ENCODE measurements around the gene GNAS. TPM values are rescaled to one million over a fixed set of nuclear protein-coding genes. Genes with fewer than 3 reads are reported as not detected.

GNAS gene
- total and polyA plus RNA-seq, 5 experiments from 2014 or later, result 155 to 756 (median 247) TPM

- DNase-seq (peak in 2 of 10 donors; percentile 25 to 32), ATAC-seq (no peak)
- no peaks in the 10 kb centered on the region for H3K27me3 Mint-ChIP-seq
- H3K4me1 Mint-ChIP-seq, result peaks cover 8 to 44% (median 25%) of the 10 kb centered on the region in 4 donors
- POLR2A ChIA-PET, result interaction anchor here (0.6 to 4.8 kb wide), 29 partner anchors 8 to 583 kb away, joined by 3 to 72 read pairs (median 5); partner anchors contain the start of genes ATP5F1E, NELFCD, PRELID3B and STX16
- peak overlapping the region; percentile 90 to 96 (median 93) for H3K27ac Mint-ChIP-seq
- H3K4me3 Mint-ChIP-seq, result peak overlapping the region; percentile 74 to 94 (median 88)
- no peaks in the 10 kb centered on the region for H3K36me3 Mint-ChIP-seq
- no peaks in the 10 kb centered on the region for H3K9me3 Mint-ChIP-seq
Measured at GRCh38 chr20:58889334-58889760, 36.8 kb downstream of the GNAS start.

GRCh38 chr20:58889798-58890517 lies 37.4 kb downstream of the GNAS start:
- ATAC-seq (no peak), DNase-seq (peak in 3 of 10 donors; percentile 45 to 64 (median 55))
- Mint-ChIP-seq H3K4me3 (peak overlapping the region; percentile 79 to 98 (median 93)), H3K27ac (peak overlapping the region; percentile 91 to 99 (median 98)), H3K4me1 (peaks cover 11 to 51% (median 31%) of the 10 kb centered on the region in 4 donors), H3K36me3 (peaks cover 0 to 3% (median 0%) of the 10 kb centered on the region in 3 donors), H3K27me3 (no peaks in the 10 kb centered on the region), H3K9me3 (no peaks in the 10 kb centered on the region)
- POLR2A ChIA-PET, result interaction anchor here (0.7 to 4.8 kb wide), 23 partner anchors 8 to 501 kb away, joined by 3 to 72 read pairs (median 6); partner anchors contain the start of genes ATP5F1E, NELFCD, PRELID3B and STX16

- Mint-ChIP-seq H3K36me3 (peaks cover 0 to 9% (median 0%) of the 10 kb centered on the region in 3 donors), H3K27me3 (no peaks in the 10 kb centered on the region), H3K4me3 (peak overlapping the region; percentile 79 to 98 (median 93)), H3K27ac (peak overlapping the region; percentile 91 to 99 (median 98)), H3K9me3 (no peaks in the 10 kb centered on the region), H3K4me1 (peaks cover 14 to 57% (median 38%) of the 10 kb centered on the region in 4 donors)
- ATAC-seq, result peak; percentile 43 to 44
- peak; percentile 65 to 89 (median 78) for DNase-seq
- POLR2A ChIA-PET, result interaction anchor here (0.6 to 4.8 kb wide), 23 partner anchors 7 to 1181 kb away, joined by 3 to 72 read pairs (median 5); partner anchors contain the start of genes ATP5F1E, PMEPA1, PRELID3B and STX16
Measured at GRCh38 chr20:58890518-58891085, 38.1 kb downstream of the GNAS start.

DNA sequence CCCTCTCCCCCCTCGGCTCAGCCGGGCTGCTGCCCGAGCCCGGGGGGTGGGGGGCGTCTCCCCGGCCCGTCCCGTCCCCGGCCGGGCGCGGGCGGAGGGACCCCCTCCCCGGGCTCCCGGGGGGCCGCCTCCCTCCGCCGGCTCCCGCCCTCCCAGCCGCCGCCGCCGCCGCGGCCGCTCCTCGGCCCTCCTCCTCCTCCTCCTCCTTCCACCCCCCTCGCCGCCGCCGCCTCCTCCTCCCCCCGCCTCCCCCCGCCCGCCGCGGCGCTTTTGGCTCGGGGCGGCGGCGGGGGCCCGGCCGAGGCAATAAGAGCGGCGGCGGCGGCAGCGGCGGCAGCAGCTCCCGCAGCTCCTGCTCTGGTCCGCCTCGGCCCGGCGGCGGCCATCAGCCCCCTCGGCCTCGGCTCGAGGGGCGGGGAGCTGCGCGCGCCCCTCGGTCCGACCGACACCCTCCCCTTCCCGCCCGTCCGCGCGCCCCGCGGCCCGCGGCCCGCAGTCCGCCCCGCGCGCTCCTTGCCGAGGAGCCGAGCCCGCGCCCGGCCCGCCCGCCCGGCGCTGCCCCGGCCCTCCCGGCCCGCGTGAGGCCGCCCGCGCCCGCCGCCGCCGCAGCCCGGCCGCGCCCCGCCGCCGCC lies 38.7 kb downstream of the GNAS start:
- Mint-ChIP-seq H3K27ac (peak overlapping the region in 8 of 10 donors; percentile 73 to 98 (median 91)), H3K9me3 (no peaks in the 10 kb centered on the region), H3K36me3 (peaks cover 0 to 14% (median 0%) of the 10 kb centered on the region in 3 donors), H3K27me3 (no peaks in the 10 kb centered on the region), H3K4me1 (peaks cover 19 to 59% (median 42%) of the 10 kb centered on the region in 4 donors), H3K4me3 (peak overlapping the region; percentile 46 to 93 (median 68))
- peak in 9 of 10 donors; percentile 65 to 90 (median 77) for DNase-seq
- POLR2A ChIA-PET, result interaction anchor here (0.6 to 4.8 kb wide), 16 partner anchors 12 to 1181 kb away, joined by 3 to 72 read pairs (median 4); partner anchors contain the start of genes ATP5F1E, PMEPA1, PRELID3B and STX16
- peak; percentile 18 to 23 for ATAC-seq

DNA sequence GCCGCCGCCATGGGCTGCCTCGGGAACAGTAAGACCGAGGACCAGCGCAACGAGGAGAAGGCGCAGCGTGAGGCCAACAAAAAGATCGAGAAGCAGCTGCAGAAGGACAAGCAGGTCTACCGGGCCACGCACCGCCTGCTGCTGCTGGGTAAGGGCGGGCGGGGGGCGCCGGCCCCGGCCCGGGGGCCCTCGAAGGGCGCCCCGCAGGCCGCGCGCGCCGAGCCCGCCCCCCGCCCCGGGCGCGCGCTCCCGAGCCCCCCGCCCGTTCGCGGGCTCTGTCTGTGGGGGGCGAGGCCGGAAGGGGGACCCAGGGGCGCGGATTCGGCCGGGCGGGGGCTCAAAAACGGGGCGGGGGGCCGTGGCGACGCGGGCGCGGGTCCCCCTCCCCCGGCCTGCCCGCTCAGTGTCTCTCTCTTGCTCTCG lies 39.2 kb downstream of the GNAS start:
- ATAC-seq, result peak; percentile 1
- Mint-ChIP-seq H3K27ac (peak overlapping the region; percentile 94 to 99 (median 98)), H3K27me3 (no peaks in the 10 kb centered on the region), H3K4me3 (peak overlapping the region; percentile 91 to 98 (median 94)), H3K4me1 (peaks cover 22 to 59% (median 47%) of the 10 kb centered on the region in 4 donors), H3K36me3 (peaks cover 0 to 20% (median 3%) of the 10 kb centered on the region in 3 donors), H3K9me3 (no peaks in the 10 kb centered on the region)
- DNase-seq, result peak in 6 of 10 donors; percentile 27 to 53 (median 38)
- POLR2A ChIA-PET, result interaction anchor here (0.6 to 4.8 kb wide), 14 partner anchors 11 to 1182 kb away, joined by 3 to 72 read pairs (median 4); partner anchors contain the start of genes ATP5F1E, PMEPA1, PRELID3B and STX16

- Mint-ChIP-seq H3K4me3 (peak overlapping the region; percentile 91 to 98 (median 94)), H3K27me3 (no peaks in the 10 kb centered on the region), H3K36me3 (peaks cover 0 to 26% (median 3%) of the 10 kb centered on the region in 3 donors), H3K4me1 (peaks cover 27 to 59% (median 51%) of the 10 kb centered on the region in 4 donors), H3K27ac (peak overlapping the region; percentile 94 to 99 (median 98)), H3K9me3 (no peaks in the 10 kb centered on the region)
- DNase-seq (peak; percentile 63 to 90 (median 74)), ATAC-seq (peak; percentile 16 to 34)
- POLR2A ChIA-PET, result interaction anchor here (0.6 to 4.8 kb wide), 12 partner anchors 11 to 256 kb away, joined by 3 to 72 read pairs (median 4); partner anchors contain the start of genes ATP5F1E, PRELID3B and STX16
Measured at GRCh38 chr20:58892141-58892931, 39.8 kb downstream of the GNAS start.

- peaks cover 0 to 31% (median 3%) of the 10 kb centered on the region in 3 donors for H3K36me3 Mint-ChIP-seq
- H3K27ac Mint-ChIP-seq, result peak overlapping the region; percentile 94 to 99 (median 98)
- no peaks in the 10 kb centered on the region for H3K9me3 Mint-ChIP-seq
- H3K4me1 Mint-ChIP-seq, result peaks cover 31 to 59% (median 55%) of the 10 kb centered on the region in 4 donors
- DNase-seq (no peak), ATAC-seq (no peak)
- H3K27me3 Mint-ChIP-seq, result no peaks in the 10 kb centered on the region
- POLR2A ChIA-PET, result interaction anchor here (0.7 to 2.0 kb wide), 3 partner anchors 89 to 255 kb away, joined by 3 to 6 read pairs (median 3); partner anchors contain the start of gene ATP5F1E
- H3K4me3 Mint-ChIP-seq, result peak overlapping the region; percentile 91 to 98 (median 94)
Measured at GRCh38 chr20:58892932-58893224, 40.4 kb downstream of the GNAS start.

DNA sequence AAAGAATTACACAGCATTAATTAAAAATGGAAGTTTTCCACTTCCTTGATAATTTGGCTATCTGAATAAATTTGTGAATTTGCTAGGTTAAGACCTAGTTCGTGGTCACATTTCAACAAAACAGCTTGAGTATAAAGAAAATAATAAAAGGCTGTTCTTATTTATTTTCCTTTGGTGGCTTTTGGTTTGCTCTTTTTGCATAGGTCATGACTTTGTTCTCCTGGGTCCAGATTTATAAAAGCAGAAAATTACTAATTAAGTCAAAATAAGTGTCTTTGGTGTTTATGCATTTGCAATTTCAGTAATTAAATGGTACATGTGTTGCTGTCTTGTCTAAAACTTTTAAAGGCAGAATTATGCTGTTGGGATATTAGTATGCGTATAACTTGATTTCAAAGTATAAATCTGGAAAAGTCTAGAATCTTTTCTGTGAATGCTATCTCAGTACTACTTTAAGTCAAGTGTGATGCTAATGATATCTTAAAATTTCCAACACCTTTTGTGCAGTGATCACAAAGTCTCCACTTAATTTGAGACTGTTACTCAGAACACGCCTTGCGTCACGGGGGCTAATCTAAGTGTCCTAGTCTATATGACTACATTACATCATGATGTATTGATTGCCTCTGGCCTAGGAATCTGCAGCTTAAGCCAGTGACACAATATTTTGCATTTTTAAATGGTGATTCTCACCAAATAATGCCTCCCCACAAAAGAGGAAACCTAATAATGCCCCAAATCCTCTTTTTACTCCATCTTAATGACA lies 41.0 kb downstream of the GNAS start:
- Mint-ChIP-seq H3K36me3 (peaks cover 0 to 38% (median 3%) of the 10 kb centered on the region in 3 donors), H3K9me3 (no peaks in the 10 kb centered on the region), H3K27ac (peak overlapping the region; percentile 64 to 98 (median 87)), H3K4me1 (peaks cover 32 to 66% (median 56%) of the 10 kb centered on the region in 4 donors), H3K27me3 (no peaks in the 10 kb centered on the region), H3K4me3 (peak overlapping the region; percentile 59 to 97 (median 84))
- POLR2A ChIA-PET, result interaction anchor here (1.6 to 2.0 kb wide), 2 partner anchors 88 to 138 kb away, joined by 3 to 6 read pairs; partner anchors contain the start of gene ATP5F1E
- no peak for DNase-seq
- no peak for ATAC-seq

DNA sequence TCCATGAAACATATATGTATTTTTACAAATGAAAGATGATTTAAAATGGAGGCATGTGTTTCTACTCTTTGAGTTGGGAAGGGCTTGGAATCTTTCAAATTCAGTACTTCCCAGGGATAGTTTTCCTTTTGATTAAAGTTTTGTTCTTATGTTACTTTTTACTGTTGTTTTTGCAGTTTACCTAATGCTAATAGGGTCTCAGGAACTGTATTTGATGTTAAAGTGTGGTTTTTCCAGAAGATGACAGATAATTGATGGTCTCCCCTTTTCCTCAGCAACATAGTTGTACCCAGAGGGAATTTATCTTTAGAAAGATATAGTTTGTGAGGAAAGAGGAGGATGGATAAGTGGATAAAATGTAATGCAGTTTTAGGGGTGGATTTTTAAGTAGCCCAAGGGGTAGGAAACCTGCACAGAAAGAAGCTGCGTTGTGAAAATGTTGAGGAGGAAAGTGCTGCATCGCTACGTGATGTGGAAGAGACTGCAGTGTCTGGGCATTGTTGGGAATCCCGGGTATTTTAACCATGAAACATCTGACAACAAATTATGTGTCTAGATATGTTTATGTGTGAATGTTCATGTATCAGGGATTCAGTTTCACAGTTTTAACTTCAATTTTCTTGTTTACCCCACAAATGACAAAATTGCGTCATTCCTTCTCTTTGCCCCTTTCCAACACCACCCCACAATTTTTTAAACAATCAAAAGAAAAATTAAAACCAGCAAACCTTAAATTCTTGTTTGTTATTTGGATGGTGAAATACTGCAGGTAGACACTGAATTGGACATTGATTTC lies 42.3 kb downstream of the GNAS start:
- ATAC-seq, result no peak
- H3K4me1 Mint-ChIP-seq, result peaks cover 42 to 79% (median 67%) of the 10 kb centered on the region in 4 donors
- no peaks in the 10 kb centered on the region for H3K27me3 Mint-ChIP-seq
- H3K9me3 Mint-ChIP-seq, result no peaks in the 10 kb centered on the region
- H3K4me3 Mint-ChIP-seq, result peak overlapping the region; percentile 16 to 97 (median 82)
- POLR2A ChIA-PET, result interaction anchor here (2.0 kb wide), 1 partner anchor 137 kb away, joined by 6 read pairs; the partner anchor contains the start of gene ATP5F1E
- no peak for DNase-seq
- peak overlapping the region; percentile 63 to 94 (median 86) for H3K27ac Mint-ChIP-seq
- peaks cover 0 to 51% (median 3%) of the 10 kb centered on the region in 3 donors for H3K36me3 Mint-ChIP-seq

Data from naive thymus-derived CD8-positive, alpha-beta T cell (primary cell).